Adrenal gland (tissue), 12 donors: ENCODE data around the gene GPC3. TPM values are rescaled to one million over a fixed set of nuclear protein-coding genes. Genes with fewer than 3 reads are reported as not detected.

Experiments used
- DNase-seq, 7 donors: peaks; one replicate each; pipeline ENCODE4 v3.0.0-alpha.2; 2019 to 2020
- H3K27ac ChIP-seq, 5 donors: fragments of 200-600 bp; sonication (generic) in 4 of 5; 1 replicate in 3 of 5; 2 replicates in 2 of 5; pipeline versions ENCODE4 v1.5.1 to v1.8.0; 2016 to 2020; ENCODE audit warnings: mild to moderate bottlenecking in 1 of 5
- H3K27me3 ChIP-seq: fragments of 200-600 bp; 2 replicates; pipeline ENCODE4 v1.8.0; 2021
- H3K36me3 ChIP-seq, 2 donors: fragments of 200-600 bp; replicated peaks in 1 of 2; 1 replicate in 1 of 2; 2 replicates in 1 of 2; pipeline versions ENCODE4 v1.5.1 to v1.8.0; 2018 to 2022
- H3K4me1 ChIP-seq, 2 donors: fragments of 200-600 bp; replicated peaks in 1 of 2; 1 replicate in 1 of 2; 2 replicates in 1 of 2; pipeline versions ENCODE4 v1.5.1 to v1.8.0; 2018 to 2021
- H3K4me3 ChIP-seq, 4 donors: fragments of 200-600 bp; sonication (generic) in 3 of 4; one replicate each; pipeline ENCODE4 v1.5.1; 2016 to 2018
- H3K9me3 ChIP-seq, 3 donors: fragments of 200-600 bp; sonication (generic) in 1 of 3; replicated peaks in 1 of 3; 1 replicate in 2 of 3; 2 replicates in 1 of 3; pipeline versions ENCODE4 v1.5.1 to v1.8.0; 2016 to 2021
- CTCF ChIP-seq, 6 experiments: fragments of 450-650 bp in 4 of 6; fragments of 200-600 bp in 2 of 6; sonication (generic) in 1 of 6; IDR thresholded peaks; 1 replicate in 5 of 6; 2 replicates in 1 of 6; pipeline versions ENCODE4 v1.5.1 to v1.8.0; 2016 to 2021; ENCODE audit warnings: antibody characterized with exemption in 6 of 6, mild to moderate bottlenecking in 2 of 6, moderate library complexity in 1 of 6
- POLR2A ChIP-seq, 2 donors: fragments of 450-650 bp; IDR thresholded peaks; one replicate each; pipeline ENCODE4 v1.6.1; 2017; ENCODE audit warnings: antibody characterized with exemption in 2 of 2, mild to moderate bottlenecking in 2 of 2, moderate library complexity in 1 of 2
- WGBS, 4 donors: extraction: QIAGEN DNeasy Blood & Tissue Kit in 2 of 4; methylation state at CpG; one replicate each; pipeline versions ENCODE4 v1.1.5 to v1.1.7; 2013 to 2017; 5-methylcytosine and 5-hydroxymethylcytosine counted together
- intact Hi-C, 2 donors: fragments of 100-400 bp; cut with DNase I; formaldehyde crosslinking; loops; one replicate each; pipeline versions ENCODE4 v1.14.1 to v1.15.0; 2022 to 2023
- polyA plus RNA-seq, 3 donors: library from polyadenylated mRNA; stranded (reverse); fragments of 200-250 nt in 2 of 3; fragments of 350-450 nt in 1 of 3; fragmentation: Illumina TruSeq in 1 of 3; extraction: RNeasy Lipid Tissue Mini Kit (QIAGEN cat#74804) in 1 of 3; gene quantifications; one replicate each; pipeline ENCODE4 v1.2.3, GENCODE V29; 2013 to 2014
- total RNA-seq, 9 donors: library from RNA; depleted of rRNA in 4 of 9; stranded (reverse); fragments of >200 nt in 4 of 9; fragments of 120-200 nt in 1 of 9; fragmentation: NEBNext Ultra II Directional in 1 of 9; extraction: Animal tissue kit (Norgen Biotek cat#: 25700) in 1 of 9; gene quantifications; one replicate each; pipeline versions ENCODE4 v1.1.0 to v1.2.4, GENCODE V29; 2013 to 2023
- donor health status: healthy with polysubstance abuse.
- donor health status: Bipolar disorder and iron deficiency.
- donor health status: DM: yes; HTN: yes; CAD: no.
- donor health status: DM: no; HTN: no; CAD: no.
- donor health status: DM: no; HTN: no; CAD: no.
- donor health status: DM: yes; HTN: yes; CAD: no.

Gene GPC3
- total and polyA plus RNA-seq, 12 donors, result 3.5 to 56.7 (median 20.9) TPM

GRCh38 chrX:133563705-133564104 is 421.7 kb downstream of the GPC3 start:
- intact Hi-C loops, result no loop called here
- H3K27me3 ChIP-seq, result peaks cover 4% of the 10 kb centered on the region
- DNase-seq, result no peak
- no peak overlapping the region for H3K27ac ChIP-seq
- 68 to 83% (median 75%) methylated on average over 1 to 2 of the region's 2 CpGs for WGBS, 4 donors
- H3K4me1 ChIP-seq, result no peaks in the 10 kb centered on the region
- TF ChIP-seq CTCF (IDR thresholded peaks at IDR 0.05) (no peak), POLR2A (IDR thresholded peaks at IDR 0.05) (no peak)
- no peak overlapping the region for H3K4me3 ChIP-seq
- no peaks in the 10 kb centered on the region for H3K36me3 ChIP-seq
- no peaks in the 10 kb centered on the region for H3K9me3 ChIP-seq

GRCh38 chrX:133561251-133561650 is 424.1 kb downstream of the GPC3 start:
- TF ChIP-seq POLR2A (IDR thresholded peaks at IDR 0.05), result no peak
- no peak for TF ChIP-seq CTCF (IDR thresholded peaks at IDR 0.05)
- DNase-seq, result no peak
- peaks cover 4% of the 10 kb centered on the region for H3K27me3 ChIP-seq
- H3K9me3 ChIP-seq, result no peaks in the 10 kb centered on the region
- no peaks in the 10 kb centered on the region for H3K4me1 ChIP-seq
- no peaks in the 10 kb centered on the region for H3K36me3 ChIP-seq
- no peak overlapping the region for H3K27ac ChIP-seq
- intact Hi-C loops, result no loop called here
- H3K4me3 ChIP-seq, result no peak overlapping the region

GRCh38 chrX:133559909-133560308 is 425.5 kb downstream of the GPC3 start:
- no peak overlapping the region for H3K4me3 ChIP-seq
- peaks cover 4% of the 10 kb centered on the region for H3K27me3 ChIP-seq
- H3K4me1 ChIP-seq, result no peaks in the 10 kb centered on the region
- intact Hi-C loops, result no loop called here
- 83 to 93% (median 86%) methylated on average over 7 of the region's 7 CpGs for WGBS, 4 donors
- no peak overlapping the region for H3K27ac ChIP-seq
- H3K9me3 ChIP-seq, result no peaks in the 10 kb centered on the region
- no peaks in the 10 kb centered on the region for H3K36me3 ChIP-seq
- DNase-seq, result no peak
- TF ChIP-seq POLR2A (IDR thresholded peaks at IDR 0.05), result no peak
- no peak for TF ChIP-seq CTCF (IDR thresholded peaks at IDR 0.05)

- Histone ChIP-seq H3K36me3 (no peaks in the 10 kb centered on the region), H3K27me3 (peaks cover 6% of the 10 kb centered on the region), H3K27ac (no peak overlapping the region), H3K9me3 (no peaks in the 10 kb centered on the region), H3K4me1 (no peaks in the 10 kb centered on the region), H3K4me3 (no peak overlapping the region)
- WGBS, 4 donors, result 73 to 80% (median 76%) methylated on average over 2 of the region's 2 CpGs
- TF ChIP-seq POLR2A (IDR thresholded peaks at IDR 0.05) (no peak), CTCF (IDR thresholded peaks at IDR 0.05) (no peak)
- intact Hi-C loops, result no loop called here
- DNase-seq, result no peak
Measured at GRCh38 chrX:133555782-133556458, 429.5 kb downstream of the GPC3 start.
